Suppressor macrophage treated with lipopolysaccharide for 4 hours (primary cell): ENCODE data around the gene CDK10.
"Not testable (repeated sequence)": the region's sequence is repeated elsewhere in the genome, so short reads cannot be mapped to it uniquely, and the experiment has no call there.

Source experiments
- DNase-seq: peaks from one replicate; pipeline ENCODE4 v3.0.0-alpha.2; 2020

CDK10 gene

GRCh38 chr16:89696670-89697128, 10.2 kb downstream of the CDK10 start:
- no peak for DNase-seq

DNA sequence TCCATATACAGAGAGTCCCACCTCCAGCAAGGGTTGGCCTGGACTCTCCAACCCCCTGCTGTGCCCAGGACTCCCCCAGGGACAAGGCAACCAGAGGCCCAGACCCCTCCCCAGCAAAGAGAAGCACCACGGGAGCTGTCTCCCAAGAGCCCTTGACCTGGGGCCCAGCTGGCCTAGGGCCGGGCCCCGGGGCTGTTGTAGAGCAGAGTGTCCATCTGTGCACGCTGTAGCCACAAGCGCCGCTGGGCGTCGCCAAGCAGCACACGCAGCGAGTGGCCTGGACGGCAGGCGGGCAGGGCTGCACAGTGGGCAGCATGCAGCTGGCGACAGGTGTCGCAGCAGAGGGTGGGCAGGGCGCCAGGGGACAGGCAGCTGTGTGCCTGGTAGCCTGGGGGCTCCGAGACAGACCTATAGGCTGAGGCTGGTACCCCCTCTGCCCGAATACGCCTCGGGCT, 10.7 kb downstream of the CDK10 start:
- no peak for DNase-seq

DNA sequence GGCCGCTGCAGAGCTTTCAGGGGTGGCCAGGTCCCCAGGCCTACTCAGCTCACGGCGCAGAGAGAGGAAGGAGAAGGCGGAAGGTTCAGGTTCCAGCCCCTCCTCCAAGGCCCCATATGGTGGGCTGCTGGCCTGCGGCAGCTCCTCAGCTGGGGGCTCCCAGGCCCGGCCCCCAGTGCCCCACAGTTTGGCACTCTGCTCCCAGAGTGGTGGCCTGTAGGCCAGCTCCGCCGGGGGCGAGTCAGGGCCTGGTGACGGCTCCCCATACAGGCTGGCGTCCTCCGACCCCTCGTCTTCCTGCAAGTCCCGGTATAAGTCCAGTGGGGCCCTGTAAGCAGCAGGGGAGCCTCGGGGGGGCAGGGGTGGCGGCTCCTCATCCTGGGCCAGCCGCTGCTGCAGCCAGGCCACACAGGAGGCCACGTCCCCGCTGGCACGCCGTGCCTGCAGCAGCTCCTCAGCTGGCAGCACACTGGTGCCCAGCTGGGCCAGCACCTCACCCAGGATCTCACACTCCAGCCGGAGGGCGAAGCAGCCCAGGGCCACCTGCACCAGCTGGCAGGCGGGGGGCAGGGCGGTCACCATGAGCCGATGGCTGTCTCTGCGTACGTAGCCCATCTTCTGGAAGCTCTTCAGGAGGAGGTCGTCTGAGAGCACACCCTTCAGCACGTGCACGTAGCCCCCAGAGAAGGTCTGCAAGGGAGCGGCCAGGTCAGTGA, 11.3 kb downstream of the CDK10 start:
- DNase-seq = no peak

DNA sequence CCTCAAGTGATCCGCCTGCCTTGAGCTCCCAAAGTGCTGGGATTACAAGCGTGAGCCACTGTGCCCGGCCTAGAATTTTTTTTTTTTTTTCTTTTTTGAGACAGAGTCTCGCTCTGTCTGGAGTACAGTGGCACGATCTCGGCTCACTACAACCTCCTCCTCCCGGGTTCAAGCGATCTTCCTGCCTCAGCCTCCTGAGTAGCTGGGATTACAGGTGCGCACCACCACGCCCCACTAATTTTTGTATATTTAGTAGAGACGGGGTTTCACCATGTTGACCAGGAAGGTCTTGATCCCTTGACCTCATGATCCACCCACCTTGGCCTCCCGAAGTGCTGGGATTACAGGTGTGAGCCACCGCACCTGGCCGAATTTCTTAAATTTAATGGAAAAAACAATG, 12.2 kb downstream of the CDK10 start:
- DNase-seq = not testable (repeated sequence)

DNA sequence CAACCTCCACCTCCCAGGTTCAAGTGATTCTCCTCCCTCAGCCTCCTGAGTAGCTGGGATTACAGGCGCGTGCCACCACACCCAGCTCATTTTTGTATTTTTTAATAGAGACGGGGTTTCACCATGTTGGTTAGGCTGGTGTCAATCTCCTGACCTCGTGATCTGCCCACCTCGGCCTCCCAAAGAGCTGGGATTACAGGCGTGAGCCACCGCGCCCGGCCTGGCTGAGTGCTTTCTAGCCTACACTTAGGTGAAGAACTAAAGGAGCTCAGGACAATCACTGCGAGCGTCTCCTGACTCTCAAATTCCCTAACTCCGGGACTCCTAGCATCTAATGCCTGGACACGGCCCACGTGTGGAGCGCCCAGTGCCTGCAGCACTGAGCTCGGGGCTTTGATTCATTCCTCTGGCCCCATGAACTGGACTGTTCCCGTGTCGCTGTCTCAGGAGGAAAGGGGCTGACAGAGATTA, 13.2 kb downstream of the CDK10 start:
- DNase-seq = not testable (repeated sequence)

GRCh38 chr16:89700100-89700648, 13.7 kb downstream of the CDK10 start:
- peak; percentile 100 for DNase-seq

- peak; percentile 31 for DNase-seq
Observed at GRCh38 chr16:89700649-89701424, 14.3 kb downstream of the CDK10 start.

GRCh38 chr16:89701425-89702406, 15.2 kb downstream of the CDK10 start, which contains the start of gene SPATA2L:
TSS of gene SPATA2L (minus strand) at chr16:89701705. CDS start at chr16:89701232, 473 bp downstream.
- peak; percentile 93 for DNase-seq

GRCh38 chr16:89704281-89704680, 17.8 kb downstream of the CDK10 start:
- no peak for DNase-seq

DNA sequence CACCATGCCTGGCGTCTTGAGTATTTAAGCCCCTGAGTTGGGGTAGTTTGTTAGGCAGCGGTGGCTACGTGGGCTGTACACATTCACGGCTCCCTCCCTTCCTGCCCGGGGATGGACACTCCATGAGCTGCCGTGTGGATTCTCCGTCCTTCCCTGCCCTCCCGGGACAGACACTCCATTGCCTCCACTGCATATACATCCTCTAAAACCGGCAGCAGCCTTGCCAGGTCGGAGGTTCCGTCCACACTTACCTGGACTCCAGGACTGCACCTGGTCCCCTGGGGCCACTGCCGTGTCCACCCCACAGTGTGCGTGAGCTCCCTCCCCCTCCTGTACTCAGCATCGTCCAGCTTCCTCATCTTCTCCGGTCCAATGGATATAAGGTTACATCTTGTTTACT, 18.5 kb downstream of the CDK10 start:
- DNase-seq = no peak

- DNase-seq = no peak
Observed at GRCh38 chr16:89706518-89707260, 20.2 kb downstream of the CDK10 start.

GRCh38 chr16:89707695-89708094, 21.2 kb downstream of the CDK10 start:
- no peak for DNase-seq

DNA sequence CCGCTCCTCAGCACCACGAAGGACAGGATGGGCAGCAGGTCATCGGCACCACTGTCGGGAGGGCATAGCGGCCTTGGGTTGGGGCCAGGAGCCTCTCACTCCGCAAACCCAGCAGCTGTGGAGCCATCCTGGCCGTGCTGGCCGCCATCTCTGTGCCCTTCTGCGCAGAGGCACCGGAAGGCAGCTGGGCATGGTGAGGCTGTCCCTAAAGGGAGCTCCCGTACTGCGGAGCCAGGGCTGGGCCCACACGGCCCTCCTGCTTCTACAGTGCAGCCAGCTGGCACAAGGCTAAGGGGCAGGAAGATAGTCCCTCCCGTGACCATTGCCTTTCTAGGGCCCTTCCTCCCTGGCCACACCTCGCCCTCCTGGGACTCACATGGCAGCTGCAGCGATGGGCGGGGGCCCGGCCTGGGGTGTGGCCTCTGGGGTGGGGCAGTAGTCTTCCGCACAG, 22.0 kb downstream of the CDK10 start:
- no peak for DNase-seq

GRCh38 chr16:89709166-89709565, 22.7 kb downstream of the CDK10 start:
- DNase-seq = no peak

DNA sequence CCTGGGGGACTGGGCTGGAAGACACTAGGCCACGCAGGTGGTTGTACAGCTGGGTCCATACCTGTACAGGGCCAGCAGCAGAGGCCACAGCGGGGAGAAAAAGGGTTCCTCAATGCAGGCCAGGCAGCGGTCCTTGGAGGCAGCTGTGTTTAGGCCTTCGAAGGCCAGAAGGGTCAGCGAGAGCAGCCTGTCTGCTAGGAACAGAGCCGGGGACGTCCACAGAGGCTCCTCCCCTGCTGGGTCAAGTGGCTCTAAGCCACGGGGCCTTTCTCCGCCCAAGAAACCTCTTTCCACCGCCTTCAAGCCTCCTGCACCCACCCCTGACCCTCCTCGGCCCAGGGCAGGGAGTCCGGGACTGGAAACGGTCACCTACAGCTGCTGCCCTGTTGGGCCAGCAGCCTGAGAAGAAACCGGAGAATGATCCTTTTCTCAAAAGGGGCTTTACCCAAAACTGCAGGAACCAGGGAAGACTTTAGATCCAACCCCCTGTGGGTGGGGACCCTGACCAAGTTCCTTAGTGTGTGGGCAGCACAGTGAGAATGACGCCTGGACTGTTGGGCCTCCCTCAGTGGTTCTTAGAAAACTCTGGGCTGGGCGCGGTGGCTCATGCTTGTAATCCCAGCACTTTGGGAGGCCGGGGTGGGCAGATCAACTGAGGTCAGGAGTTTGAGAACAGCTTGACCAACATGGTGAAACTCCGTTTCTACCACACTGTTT, 23.4 kb downstream of the CDK10 start:
- DNase-seq = no peak

GRCh38 chr16:89710709-89711564, 24.4 kb downstream of the CDK10 start:
- no peak for DNase-seq

GRCh38 chr16:89711601-89712273, 25.2 kb downstream of the CDK10 start:
- DNase-seq = peak; percentile 39

- no peak for DNase-seq
Observed at GRCh38 chr16:89712274-89712781, 25.8 kb downstream of the CDK10 start.

DNA sequence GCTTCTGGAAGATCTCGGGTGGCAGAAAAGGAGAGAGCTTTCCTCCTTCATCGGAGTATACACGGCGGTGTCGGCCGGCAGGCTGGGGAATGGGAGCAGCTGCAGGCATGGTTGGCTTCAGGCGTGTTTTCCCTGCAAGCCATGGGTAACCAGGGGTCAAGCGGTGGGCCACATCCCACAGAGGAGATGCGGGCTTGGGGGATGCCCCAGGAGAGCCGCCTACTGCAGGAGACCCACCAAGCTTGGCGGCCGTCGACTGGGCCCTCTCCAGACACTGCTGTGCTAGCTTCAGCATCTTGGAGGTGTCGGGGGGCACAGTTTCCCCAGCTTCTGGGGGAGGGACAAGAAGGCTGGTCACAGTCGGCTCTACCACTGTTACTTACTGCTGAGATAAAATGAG, 30.0 kb downstream of the CDK10 start:
- DNase-seq = no peak
